Measurements from ENCODE around the gene ACTR10. TPM values are rescaled to one million over a fixed set of nuclear protein-coding genes. Genes with fewer than 3 reads are reported as not detected.

The ACTR10 gene
- total RNA-seq, 1 donor from 2014 or later: 58.1 TPM

DNA sequence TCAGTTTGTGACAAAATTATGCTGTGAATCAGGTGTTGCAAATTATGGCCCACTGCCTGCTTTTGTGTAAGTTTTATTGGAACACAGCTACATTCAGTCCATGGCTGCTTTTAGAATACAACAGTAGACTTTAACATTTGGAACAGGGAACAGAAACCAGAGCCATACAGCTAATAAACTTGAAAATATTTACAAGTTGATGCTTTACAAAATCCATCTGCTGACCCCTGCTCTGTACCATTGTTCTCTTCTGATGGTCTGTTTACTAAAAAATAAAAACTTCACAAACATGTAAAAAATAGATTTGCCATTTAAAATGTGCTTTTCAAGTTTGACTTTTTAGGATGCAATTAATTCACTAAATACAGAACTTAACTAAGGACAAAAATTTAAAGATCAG is 65.5 kb downstream of the ACTR10 start:
- Histone ChIP-seq H3K27me3 (ENCODE audit: low read depth) (no peaks in the 10 kb centered on the region), H3K36me3 (peaks cover 100% of the 10 kb centered on the region), H3K4me1 (peaks cover 9% of the 10 kb centered on the region), H3K9me3 (no peaks in the 10 kb centered on the region), H3K27ac (no peak overlapping the region), H3K4me3 (no peak overlapping the region)
- intact Hi-C loops (cut with DNase I): no loop called here
- ATAC-seq (no peak), DNase-seq (no peak)
- no peak for TF ChIP-seq CTCF (IDR thresholded peaks at IDR 0.05)

GRCh38 chr14:58270628-58271027 is 70.7 kb downstream of the ACTR10 start:
- H3K27ac ChIP-seq: no peak overlapping the region
- H3K9me3 ChIP-seq: no peaks in the 10 kb centered on the region
- H3K4me3 ChIP-seq: no peak overlapping the region
- no peak for TF ChIP-seq CTCF (IDR thresholded peaks at IDR 0.05)
- ATAC-seq: no peak
- no peak for DNase-seq
- H3K4me1 ChIP-seq: peaks cover 39% of the 10 kb centered on the region
- H3K36me3 ChIP-seq: peaks cover 89% of the 10 kb centered on the region
- intact Hi-C loops (cut with DNase I): no loop called here
- H3K27me3 ChIP-seq (ENCODE audit: low read depth): no peaks in the 10 kb centered on the region

DNA sequence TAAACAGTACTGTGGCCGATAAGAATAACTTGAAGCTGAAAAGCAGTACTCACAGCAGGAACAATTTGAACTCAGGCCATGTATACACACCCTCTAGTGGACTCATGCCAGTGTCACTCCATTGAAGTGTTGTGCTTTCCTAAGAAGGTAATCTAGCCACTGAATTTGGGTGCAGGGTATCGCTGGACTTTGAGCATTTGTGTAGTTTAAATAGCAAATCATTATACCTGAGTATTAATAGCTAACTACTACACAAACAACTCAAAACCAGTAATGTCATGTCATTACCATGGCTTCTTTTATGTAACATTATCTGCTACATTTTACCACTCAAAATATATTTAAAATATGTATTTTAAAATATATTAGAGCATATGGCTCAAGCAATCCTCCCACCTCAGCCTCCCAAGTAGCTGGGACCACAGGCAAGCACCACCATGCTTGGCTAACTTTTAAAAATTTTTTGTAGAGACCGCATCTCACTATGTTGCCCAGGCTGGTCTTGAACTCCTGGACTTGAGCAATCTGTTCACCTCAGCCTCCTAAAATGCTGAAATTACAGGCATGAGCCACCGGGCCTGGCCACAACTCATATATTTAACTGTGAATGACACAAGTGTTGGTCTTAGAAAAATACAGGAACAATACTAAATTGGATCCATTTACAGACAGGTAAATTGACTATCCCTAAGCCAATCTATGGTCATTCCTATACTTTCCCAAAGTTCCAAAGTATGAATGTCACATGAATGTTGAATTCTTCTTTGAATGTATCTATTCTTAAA is 72.8 kb downstream of the ACTR10 start:
- no peaks in the 10 kb centered on the region for H3K9me3 ChIP-seq
- no peaks in the 10 kb centered on the region for H3K27me3 ChIP-seq (ENCODE audit: low read depth)
- intact Hi-C loops (cut with DNase I): no loop called here
- ATAC-seq: peak; percentile 93 to 94
- peaks cover 45% of the 10 kb centered on the region for H3K4me1 ChIP-seq
- H3K36me3 ChIP-seq: peaks cover 79% of the 10 kb centered on the region
- H3K4me3 ChIP-seq: no peak overlapping the region
- TF ChIP-seq CTCF (IDR thresholded peaks at IDR 0.05): no peak
- DNase-seq: no peak
- peak overlapping the region; percentile 14 for H3K27ac ChIP-seq

DNA sequence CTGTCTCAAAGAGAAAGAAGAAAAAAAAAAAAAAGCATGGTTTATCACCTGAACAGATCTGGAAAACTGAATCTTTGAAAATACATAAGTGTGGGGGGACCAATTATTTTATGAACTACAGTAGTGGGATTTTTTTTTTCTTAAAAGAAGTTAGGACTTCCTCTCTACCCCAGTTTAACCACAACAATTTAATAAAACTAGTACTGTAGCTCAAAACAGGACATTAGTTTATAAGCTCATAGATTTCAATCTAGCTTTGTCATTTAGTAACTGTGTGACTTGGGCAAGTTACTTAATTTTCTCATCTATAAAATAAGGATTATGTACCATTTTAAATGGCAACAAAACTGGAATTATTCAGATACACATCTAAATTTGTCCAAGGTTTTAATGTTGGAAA is 74.9 kb downstream of the ACTR10 start:
- no peak for TF ChIP-seq CTCF (IDR thresholded peaks at IDR 0.05)
- H3K27ac ChIP-seq: no peak overlapping the region
- DNase-seq (no peak), ATAC-seq (no peak)
- H3K4me3 ChIP-seq: no peak overlapping the region
- intact Hi-C loops (cut with DNase I): no loop called here
- H3K36me3 ChIP-seq: peaks cover 79% of the 10 kb centered on the region
- H3K27me3 ChIP-seq (ENCODE audit: low read depth): no peaks in the 10 kb centered on the region
- H3K9me3 ChIP-seq: no peaks in the 10 kb centered on the region
- H3K4me1 ChIP-seq: peaks cover 50% of the 10 kb centered on the region

- H3K9me3 ChIP-seq: no peaks in the 10 kb centered on the region
- DNase-seq (no peak), ATAC-seq (no peak)
- H3K27ac ChIP-seq: no peak overlapping the region
- peaks cover 52% of the 10 kb centered on the region for H3K4me1 ChIP-seq
- no peak for TF ChIP-seq CTCF (IDR thresholded peaks at IDR 0.05)
- H3K27me3 ChIP-seq (ENCODE audit: low read depth): no peaks in the 10 kb centered on the region
- intact Hi-C loops (cut with DNase I): no loop called here
- no peak overlapping the region for H3K4me3 ChIP-seq
- H3K36me3 ChIP-seq: peaks cover 74% of the 10 kb centered on the region
These were observed 75.7 kb downstream of the ACTR10 start for GRCh38 chr14:58275527-58276190.

Measured in lower lobe of right lung (tissue), 2 donors.